Panc1 (cell line): ENCODE measurements around the gene MRPL24.
A peak's percentile ranks its signal among the peaks of the same experiment; 100 is the strongest.

Experiments
- TF ChIP-seq, protein P1 (sequence below): fragments of 450-650 bp; IDR thresholded peaks from 2 replicates; pipeline ENCODE4 v1.5.1; 2017; ENCODE audit warnings: mild to moderate bottlenecking
- TF ChIP-seq, protein P2 (sequence below), 2 experiments: IDR thresholded peaks; 2 replicates each; pipeline ENCODE4 v1.6.1; 2011 to 2012; ENCODE audit warnings: low read depth in 2 of 2, control low read depth in 1 of 2, low read length in 1 of 2, mild to moderate bottlenecking in 1 of 2, moderate library complexity in 1 of 2; ENCODE audit not compliant: insufficient read depth in 1 of 2

DNA sequence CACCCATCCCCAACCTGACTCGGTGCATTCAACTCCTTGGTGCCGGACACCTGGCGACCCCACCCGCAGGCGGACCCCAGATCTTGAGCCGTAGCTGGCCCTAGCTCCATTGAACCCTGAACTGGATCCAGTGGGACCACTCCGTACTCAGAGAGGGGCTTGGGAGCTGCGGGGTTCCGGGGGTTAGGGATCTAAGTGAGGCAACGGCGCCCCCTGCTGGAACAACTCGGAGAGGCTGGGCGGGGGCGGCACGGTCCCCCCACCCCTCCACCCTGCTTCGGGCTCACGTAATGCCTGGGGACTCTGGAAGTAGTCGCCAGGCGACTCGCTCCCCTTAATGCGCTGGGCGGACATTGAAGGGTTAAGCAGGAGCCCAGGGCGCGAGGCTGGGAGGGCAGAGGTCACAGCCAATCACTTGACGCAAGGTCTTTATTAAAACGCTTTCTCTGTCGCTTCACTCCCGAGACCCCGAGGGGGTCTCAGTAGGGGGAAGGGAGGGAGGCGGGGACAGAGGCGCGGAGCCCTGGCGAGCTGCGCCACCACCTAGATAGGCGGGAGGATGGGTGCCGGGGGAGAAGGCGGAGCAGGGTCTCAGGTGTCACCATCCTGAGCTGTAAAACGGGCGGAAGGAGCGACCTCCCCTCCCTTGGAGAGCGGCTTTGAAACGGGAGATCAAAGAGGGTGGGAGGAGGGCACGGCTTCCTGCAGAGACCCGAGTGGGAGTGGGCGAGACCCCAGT is 34.8 kb downstream of the MRPL24 start:
- TF ChIP-seq, protein P1, sequence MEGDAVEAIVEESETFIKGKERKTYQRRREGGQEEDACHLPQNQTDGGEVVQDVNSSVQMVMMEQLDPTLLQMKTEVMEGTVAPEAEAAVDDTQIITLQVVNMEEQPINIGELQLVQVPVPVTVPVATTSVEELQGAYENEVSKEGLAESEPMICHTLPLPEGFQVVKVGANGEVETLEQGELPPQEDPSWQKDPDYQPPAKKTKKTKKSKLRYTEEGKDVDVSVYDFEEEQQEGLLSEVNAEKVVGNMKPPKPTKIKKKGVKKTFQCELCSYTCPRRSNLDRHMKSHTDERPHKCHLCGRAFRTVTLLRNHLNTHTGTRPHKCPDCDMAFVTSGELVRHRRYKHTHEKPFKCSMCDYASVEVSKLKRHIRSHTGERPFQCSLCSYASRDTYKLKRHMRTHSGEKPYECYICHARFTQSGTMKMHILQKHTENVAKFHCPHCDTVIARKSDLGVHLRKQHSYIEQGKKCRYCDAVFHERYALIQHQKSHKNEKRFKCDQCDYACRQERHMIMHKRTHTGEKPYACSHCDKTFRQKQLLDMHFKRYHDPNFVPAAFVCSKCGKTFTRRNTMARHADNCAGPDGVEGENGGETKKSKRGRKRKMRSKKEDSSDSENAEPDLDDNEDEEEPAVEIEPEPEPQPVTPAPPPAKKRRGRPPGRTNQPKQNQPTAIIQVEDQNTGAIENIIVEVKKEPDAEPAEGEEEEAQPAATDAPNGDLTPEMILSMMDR = peak; percentile 92
- TF ChIP-seq, protein P2, sequence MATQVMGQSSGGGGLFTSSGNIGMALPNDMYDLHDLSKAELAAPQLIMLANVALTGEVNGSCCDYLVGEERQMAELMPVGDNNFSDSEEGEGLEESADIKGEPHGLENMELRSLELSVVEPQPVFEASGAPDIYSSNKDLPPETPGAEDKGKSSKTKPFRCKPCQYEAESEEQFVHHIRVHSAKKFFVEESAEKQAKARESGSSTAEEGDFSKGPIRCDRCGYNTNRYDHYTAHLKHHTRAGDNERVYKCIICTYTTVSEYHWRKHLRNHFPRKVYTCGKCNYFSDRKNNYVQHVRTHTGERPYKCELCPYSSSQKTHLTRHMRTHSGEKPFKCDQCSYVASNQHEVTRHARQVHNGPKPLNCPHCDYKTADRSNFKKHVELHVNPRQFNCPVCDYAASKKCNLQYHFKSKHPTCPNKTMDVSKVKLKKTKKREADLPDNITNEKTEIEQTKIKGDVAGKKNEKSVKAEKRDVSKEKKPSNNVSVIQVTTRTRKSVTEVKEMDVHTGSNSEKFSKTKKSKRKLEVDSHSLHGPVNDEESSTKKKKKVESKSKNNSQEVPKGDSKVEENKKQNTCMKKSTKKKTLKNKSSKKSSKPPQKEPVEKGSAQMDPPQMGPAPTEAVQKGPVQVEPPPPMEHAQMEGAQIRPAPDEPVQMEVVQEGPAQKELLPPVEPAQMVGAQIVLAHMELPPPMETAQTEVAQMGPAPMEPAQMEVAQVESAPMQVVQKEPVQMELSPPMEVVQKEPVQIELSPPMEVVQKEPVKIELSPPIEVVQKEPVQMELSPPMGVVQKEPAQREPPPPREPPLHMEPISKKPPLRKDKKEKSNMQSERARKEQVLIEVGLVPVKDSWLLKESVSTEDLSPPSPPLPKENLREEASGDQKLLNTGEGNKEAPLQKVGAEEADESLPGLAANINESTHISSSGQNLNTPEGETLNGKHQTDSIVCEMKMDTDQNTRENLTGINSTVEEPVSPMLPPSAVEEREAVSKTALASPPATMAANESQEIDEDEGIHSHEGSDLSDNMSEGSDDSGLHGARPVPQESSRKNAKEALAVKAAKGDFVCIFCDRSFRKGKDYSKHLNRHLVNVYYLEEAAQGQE (IDR thresholded peaks at IDR 0.05; ENCODE audit: insufficient read depth in 1 of 2, low read depth in 2 of 2, low read length in 1 of 2) = no peak
